HepG2 (cell line): ENCODE measurements around the gene NOL4L. TPM values are rescaled to one million over a fixed set of nuclear protein-coding genes. Genes with fewer than 3 reads are reported as not detected.

Source experiments
- E2F2 ChIP-seq: sonication (generic); formaldehyde crosslinking; IDR thresholded peaks from 2 replicates; pipeline ENCODE4 v1.4.0; 2020; ENCODE audit warnings: missing genetic modification reagents, borderline replicate concordance
- ETS1 ChIP-seq: sonication (generic); formaldehyde crosslinking; IDR thresholded peaks from 2 replicates; pipeline ENCODE4 v1.4.0; 2020; ENCODE audit warnings: missing genetic modification reagents
- FOXO4 ChIP-seq: sonication (generic); formaldehyde crosslinking; conservative IDR thresholded peaks from 2 replicates; pipeline ENCODE4 v1.8.1; 2023; ENCODE audit warnings: missing genetic modification reagents
- PHF5A ChIP-seq: IDR thresholded peaks from one replicate; pipeline ENCODE4 v1.6.1; 2018; ENCODE audit warnings: low read depth, missing genetic modification reagents; ENCODE audit not compliant: unreplicated experiment
- U2AF2 ChIP-seq: fragments of 200-400 bp; formaldehyde crosslinking; IDR thresholded peaks from 2 replicates; pipeline ENCODE4 v1.6.1; 2017; ENCODE audit warnings: low read depth, mild to moderate bottlenecking, low read length
- UBTF ChIP-seq: sonication (generic); formaldehyde crosslinking; IDR thresholded peaks from 2 replicates; pipeline ENCODE4 v1.4.0; 2020; ENCODE audit warnings: mild to moderate bottlenecking, missing genetic modification reagents
- ZNF142 ChIP-seq: sonication (generic); formaldehyde crosslinking; IDR thresholded peaks from 2 replicates; pipeline ENCODE4 v1.4.0; 2020; ENCODE audit warnings: missing genetic modification reagents
- ZNF18 ChIP-seq: sonication (generic); formaldehyde crosslinking; IDR thresholded peaks from 2 replicates; pipeline ENCODE4 v1.8.0; 2022; ENCODE audit warnings: mild to moderate bottlenecking, missing genetic modification reagents; ENCODE audit not compliant: insufficient replicate concordance
- ZNF264 ChIP-seq: sonication (generic); formaldehyde crosslinking; IDR thresholded peaks from 2 replicates; pipeline ENCODE4 v1.4.0; 2020; ENCODE audit warnings: missing genetic modification reagents
- ZNF530 ChIP-seq: sonication (generic); formaldehyde crosslinking; IDR thresholded peaks from 2 replicates; pipeline ENCODE4 v1.5.0; 2020; ENCODE audit warnings: low read depth, mild to moderate bottlenecking, missing genetic modification reagents
- polyA plus RNA-seq, 8 experiments: library from polyadenylated mRNA; depleted of rRNA in 3 of 8; stranded (reverse) in 7 of 8; unstranded in 1 of 8; fragments of >200 nt; fragmentation: Illumina TruSeq in 4 of 8; extraction: Trizol in 4 of 8; gene quantifications; 2 replicates each; pipeline versions ENCODE4 v1.2.1 to v1.2.3, GENCODE V29; 2011 to 2016; ENCODE audit warnings: low read depth in 4 of 8, missing spikeins in 1 of 8, mixed read lengths in 1 of 8; ENCODE audit not compliant: insufficient read depth in 1 of 8
- total RNA-seq, 5 experiments: library from RNA; depleted of rRNA; stranded (reverse); fragments of >200 nt; fragmentation: Illumina TruSeq; extraction: Trizol; gene quantifications; 2 replicates each; pipeline ENCODE4 v1.2.3, GENCODE V29; 2016; ENCODE audit warnings: low read depth in 1 of 5

Gene NOL4L
- total and polyA plus RNA-seq, 2 of the 13 experiments (the other 11 are each of a cell fraction or from before 2014, with no cell fraction given): 16.6 to 35.4 TPM

- TF ChIP-seq ZNF142 (peak; percentile 42; the same call in 1 of the 2 replicates), U2AF2 (no peak), ZNF18 (CRISPR knock-in tag) (peak; percentile 32), UBTF (peak; percentile 62; the same call in 1 of the 2 replicates), ZNF264 (CRISPR knock-in tag) (no peak), ETS1 (no peak), ZNF530 (CRISPR knock-in tag) (no peak), FOXO4 (CRISPR knock-in tag) (no peak), PHF5A (CRISPR knock-in tag) (no peak), E2F2 (no peak)
These were observed 3.1 kb downstream of the NOL4L start (continued) for GRCh38 chr20:32581839-32582658.
